Fibroblast of lung (primary cell): Measurements from ENCODE around the gene PPP1R13B. TPM values are rescaled to one million over a fixed set of nuclear protein-coding genes. Genes with fewer than 3 reads are reported as not detected.

Source experiments
- DNase-seq, 2 donors: peaks; one replicate each; pipeline versions ENCODE4 v3.0.0 to v3.0.0-alpha.2; 2010; ENCODE audit warnings: low read depth in 2 of 2
- H2AFZ ChIP-seq: 2 replicates; pipeline ENCODE4 v1.5.1; 2012; ENCODE audit warnings: low read length, control low read depth, inconsistent platforms
- H3K27ac ChIP-seq: 2 replicates; pipeline ENCODE4 v1.5.1; 2011; ENCODE audit warnings: low read length, control low read depth; ENCODE audit not compliant: insufficient read depth
- H3K27me3 ChIP-seq: 2 replicates; pipeline ENCODE4 v1.5.1; 2011; ENCODE audit warnings: mild to moderate bottlenecking, low read length; ENCODE audit not compliant: control insufficient read depth, insufficient read depth
- H3K36me3 ChIP-seq: 2 replicates; pipeline ENCODE4 v1.5.1; 2011; ENCODE audit warnings: low read length; ENCODE audit not compliant: control insufficient read depth, insufficient read depth
- H3K4me1 ChIP-seq: 2 replicates; pipeline ENCODE4 v1.5.1; 2011; ENCODE audit warnings: low read length; ENCODE audit not compliant: control insufficient read depth, insufficient read depth; ENCODE audit errors: extremely low read depth
- H3K4me2 ChIP-seq: 2 replicates; pipeline ENCODE4 v1.5.1; 2011; ENCODE audit warnings: low read length, control low read depth; ENCODE audit not compliant: insufficient read depth; ENCODE audit errors: extremely low read depth
- H3K4me3 ChIP-seq, 4 experiments: fragments of 200-600 bp in 1 of 4; sonication (generic) in 1 of 4; replicated peaks in 1 of 4; 2 replicates each; pipeline ENCODE4 v1.5.1; 2011 to 2016; ENCODE audit warnings: low read length in 4 of 4, low read depth in 3 of 4, mild to moderate bottlenecking in 3 of 4, control low read depth in 2 of 4, inconsistent platforms in 1 of 4, mixed read lengths in 1 of 4; ENCODE audit not compliant: insufficient read depth in 1 of 4; ENCODE audit errors: control extremely low read depth in 1 of 4
- H3K79me2 ChIP-seq: 2 replicates; pipeline ENCODE4 v1.5.1; 2012; ENCODE audit warnings: mild to moderate bottlenecking, low read length, inconsistent platforms; ENCODE audit not compliant: control insufficient read depth, insufficient read depth
- H3K9ac ChIP-seq: 2 replicates; pipeline ENCODE4 v1.5.1; 2011; ENCODE audit warnings: mild to moderate bottlenecking, low read length, control low read depth; ENCODE audit not compliant: insufficient read depth
- H3K9me3 ChIP-seq: 2 replicates; pipeline ENCODE4 v1.5.1; 2012; ENCODE audit warnings: low read depth, low read length; ENCODE audit not compliant: control insufficient read depth, insufficient read depth
- H4K20me1 ChIP-seq: 2 replicates; pipeline ENCODE4 v1.5.1; 2011; ENCODE audit warnings: low read length; ENCODE audit not compliant: control insufficient read depth, insufficient read depth; ENCODE audit errors: extremely low read depth
- CTCF ChIP-seq, 2 donors: IDR thresholded peaks in 1 of 2; conservative IDR thresholded peaks in 1 of 2; 1 replicate in 1 of 2; 2 replicates in 1 of 2; pipeline ENCODE4 v1.5.1; 2011 to 2012; ENCODE audit warnings: low read length in 2 of 2, control low read depth in 1 of 2, inconsistent platforms in 1 of 2, low read depth in 1 of 2, mild to moderate bottlenecking in 1 of 2
- EZH2 ChIP-seq: IDR thresholded peaks from 2 replicates; pipeline ENCODE4 v1.5.1; 2012; ENCODE audit warnings: low read length, control low read depth, mild to moderate bottlenecking; ENCODE audit errors: missing control alignments
- polyA plus RNA-seq, 2 donors: library from polyadenylated mRNA; depleted of rRNA in 1 of 2; stranded (reverse) in 1 of 2; unstranded in 1 of 2; fragments of >200 nt; gene quantifications; 2 replicates each; pipeline ENCODE4 v1.2.1, GENCODE V29; 2011 to 2012; ENCODE audit warnings: missing spikeins in 1 of 2
- total RNA-seq: library from RNA; depleted of rRNA; stranded (reverse); fragments of >200 nt; gene quantifications from 2 replicates; pipeline ENCODE4 v1.2.1, GENCODE V29; 2014

Gene PPP1R13B
- total and polyA plus RNA-seq, 2 donors (not counting 1 experiment from before 2014, with no cell fraction given) = 2.0 to 2.7 TPM

- no peaks in the 10 kb centered on the region for H3K9me3 ChIP-seq
- peak overlapping the region in 1 of 4 experiments; percentile 37 for H3K4me3 ChIP-seq
- no peaks in the 10 kb centered on the region for H3K4me1 ChIP-seq
- H3K79me2 ChIP-seq = no peaks in the 10 kb centered on the region
- no peaks in the 10 kb centered on the region for H3K36me3 ChIP-seq
- H2AFZ ChIP-seq = no peak overlapping the region
- no peak for DNase-seq
- TF ChIP-seq CTCF (conservative IDR thresholded peaks at IDR 0.05 in 1 of 2, IDR thresholded peaks at IDR 0.05 in 1 of 2; ENCODE audit: low read depth in 1 of 2, low read length in 2 of 2) = no peak
- no peak for TF ChIP-seq EZH2
- no peaks in the 10 kb centered on the region for H4K20me1 ChIP-seq
- H3K4me2 ChIP-seq = no peak overlapping the region
- no peak overlapping the region for H3K27ac ChIP-seq
- no peaks in the 10 kb centered on the region for H3K27me3 ChIP-seq
- no peak overlapping the region for H3K9ac ChIP-seq
These were observed 14.3 kb upstream of the PPP1R13B start for GRCh38 chr14:103861413-103862392.

GRCh38 chr14:103859416-103860202 lies 12.2 kb upstream of the PPP1R13B start:
- no peak overlapping the region for H3K4me2 ChIP-seq
- no peaks in the 10 kb centered on the region for H3K79me2 ChIP-seq
- no peaks in the 10 kb centered on the region for H3K36me3 ChIP-seq
- H4K20me1 ChIP-seq = no peaks in the 10 kb centered on the region
- no peaks in the 10 kb centered on the region for H3K4me1 ChIP-seq
- H3K9me3 ChIP-seq = no peaks in the 10 kb centered on the region
- H3K27ac ChIP-seq = no peak overlapping the region
- no peak overlapping the region for H3K9ac ChIP-seq
- H3K27me3 ChIP-seq = no peaks in the 10 kb centered on the region
- H3K4me3 ChIP-seq = no peak overlapping the region
- TF ChIP-seq EZH2 = no peak
- H2AFZ ChIP-seq = no peak overlapping the region
- no peak for DNase-seq

- no peak overlapping the region for H3K4me3 ChIP-seq
- H3K79me2 ChIP-seq = no peaks in the 10 kb centered on the region
- no peaks in the 10 kb centered on the region for H3K9me3 ChIP-seq
- H3K27ac ChIP-seq = no peak overlapping the region
- no peak overlapping the region for H3K4me2 ChIP-seq
- H4K20me1 ChIP-seq = no peaks in the 10 kb centered on the region
- no peak for TF ChIP-seq EZH2
- no peak for TF ChIP-seq CTCF (conservative IDR thresholded peaks at IDR 0.05 in 1 of 2, IDR thresholded peaks at IDR 0.05 in 1 of 2; ENCODE audit: low read depth in 1 of 2, low read length in 2 of 2)
- H2AFZ ChIP-seq = no peak overlapping the region
- no peaks in the 10 kb centered on the region for H3K36me3 ChIP-seq
- no peak for DNase-seq
- no peaks in the 10 kb centered on the region for H3K4me1 ChIP-seq
- no peak overlapping the region for H3K9ac ChIP-seq
- H3K27me3 ChIP-seq = no peaks in the 10 kb centered on the region
These were observed 10.8 kb upstream of the PPP1R13B start for GRCh38 chr14:103858063-103858781.
